Peyer's patch (tissue), 4 donors: ENCODE results near the gene ARHGAP21. TPM values are rescaled to one million over a fixed set of nuclear protein-coding genes. Genes with fewer than 3 reads are reported as not detected.
"Not testable (repeated sequence)": the region's sequence is repeated elsewhere in the genome, so short reads cannot be mapped to it uniquely, and the experiment has no call there.

ENCODE experiments used
- DNase-seq, 3 donors: peaks; one replicate each; pipeline ENCODE4 v3.0.0-alpha.2; 2017 to 2019
- H3K27ac ChIP-seq, 4 donors: fragments of 200-600 bp; sonication (generic); one replicate each; pipeline ENCODE4 v1.5.1; 2016 to 2019
- H3K27me3 ChIP-seq, 2 donors: fragments of 200-600 bp; sonication (generic); one replicate each; pipeline ENCODE4 v1.5.1; 2019
- H3K36me3 ChIP-seq, 3 donors: fragments of 200-600 bp; sonication (generic); one replicate each; pipeline ENCODE4 v1.5.1; 2016 to 2019
- H3K4me1 ChIP-seq, 4 donors: fragments of 200-600 bp; sonication (generic); one replicate each; pipeline ENCODE4 v1.5.1; 2016 to 2019
- H3K4me3 ChIP-seq, 4 donors: fragments of 200-600 bp; sonication (generic); 1 replicate in 3 of 4; 2 replicates in 1 of 4; pipeline ENCODE4 v1.5.1; 2016 to 2019; ENCODE audit warnings: mild to moderate bottlenecking in 1 of 4
- H3K9me3 ChIP-seq, 4 donors: fragments of 200-600 bp; sonication (generic); one replicate each; pipeline ENCODE4 v1.5.1; 2016 to 2019; ENCODE audit warnings: mild to moderate bottlenecking in 1 of 4
- POLR2A ChIP-seq, 2 donors: fragments of 450-650 bp; IDR thresholded peaks; one replicate each; pipeline ENCODE4 v1.5.1; 2017; ENCODE audit warnings: antibody characterized with exemption in 2 of 2, mild to moderate bottlenecking in 2 of 2, moderate library complexity in 2 of 2
- total RNA-seq, 4 donors: library from RNA; depleted of rRNA; stranded (reverse); fragments of >200 nt; gene quantifications; one replicate each; pipeline ENCODE4 v1.1.0, GENCODE V29; 2016
- TF ChIP-seq, protein P1 (sequence below), 6 experiments: fragments of 450-650 bp in 4 of 6; fragments of 200-600 bp in 2 of 6; sonication (generic) in 1 of 6; IDR thresholded peaks; one replicate each; pipeline ENCODE4 v1.5.1; 2017 to 2019; ENCODE audit warnings: antibody characterized with exemption in 6 of 6, mild to moderate bottlenecking in 3 of 6, moderate library complexity in 1 of 6

Gene ARHGAP21
- total RNA-seq, 4 donors from 2014 or later = 64.8 to 91.6 (median 69.8) TPM

DNA sequence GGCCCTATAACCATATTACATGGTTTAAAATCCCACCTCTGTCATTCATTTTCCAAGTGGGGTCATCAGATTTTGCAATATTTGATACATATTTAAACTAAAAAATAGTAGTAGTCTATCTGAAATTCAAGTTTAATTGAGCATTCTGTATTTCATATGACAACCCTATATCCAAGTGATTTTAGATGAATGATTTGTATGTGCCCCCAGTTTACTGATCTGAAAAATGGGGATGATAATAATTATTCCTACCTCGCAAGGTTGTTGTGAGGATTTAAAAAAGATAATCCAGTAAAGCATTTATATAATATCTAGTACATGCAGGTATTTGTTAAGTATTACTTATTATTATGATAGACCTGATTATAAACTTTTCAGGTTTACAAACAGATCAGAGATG lies 84.6 kb downstream of the ARHGAP21 start:
- DNase-seq = no peak
- H3K27ac ChIP-seq = no peak overlapping the region
- no peak for TF ChIP-seq POLR2A (IDR thresholded peaks at IDR 0.05)
- TF ChIP-seq, protein P1, sequence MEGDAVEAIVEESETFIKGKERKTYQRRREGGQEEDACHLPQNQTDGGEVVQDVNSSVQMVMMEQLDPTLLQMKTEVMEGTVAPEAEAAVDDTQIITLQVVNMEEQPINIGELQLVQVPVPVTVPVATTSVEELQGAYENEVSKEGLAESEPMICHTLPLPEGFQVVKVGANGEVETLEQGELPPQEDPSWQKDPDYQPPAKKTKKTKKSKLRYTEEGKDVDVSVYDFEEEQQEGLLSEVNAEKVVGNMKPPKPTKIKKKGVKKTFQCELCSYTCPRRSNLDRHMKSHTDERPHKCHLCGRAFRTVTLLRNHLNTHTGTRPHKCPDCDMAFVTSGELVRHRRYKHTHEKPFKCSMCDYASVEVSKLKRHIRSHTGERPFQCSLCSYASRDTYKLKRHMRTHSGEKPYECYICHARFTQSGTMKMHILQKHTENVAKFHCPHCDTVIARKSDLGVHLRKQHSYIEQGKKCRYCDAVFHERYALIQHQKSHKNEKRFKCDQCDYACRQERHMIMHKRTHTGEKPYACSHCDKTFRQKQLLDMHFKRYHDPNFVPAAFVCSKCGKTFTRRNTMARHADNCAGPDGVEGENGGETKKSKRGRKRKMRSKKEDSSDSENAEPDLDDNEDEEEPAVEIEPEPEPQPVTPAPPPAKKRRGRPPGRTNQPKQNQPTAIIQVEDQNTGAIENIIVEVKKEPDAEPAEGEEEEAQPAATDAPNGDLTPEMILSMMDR (IDR thresholded peaks at IDR 0.05) = no peak

GRCh38 chr10:24625778-24626177 lies 97.9 kb downstream of the ARHGAP21 start:
- no peak overlapping the region for H3K4me3 ChIP-seq
- no peaks in the 10 kb centered on the region for H3K4me1 ChIP-seq
- no peak for DNase-seq
- H3K36me3 ChIP-seq = peaks cover 0 to 8% (median 0%) of the 10 kb centered on the region in 3 donors
- no peak for TF ChIP-seq POLR2A (IDR thresholded peaks at IDR 0.05)
- TF ChIP-seq, protein P1 (IDR thresholded peaks at IDR 0.05) = no peak
- H3K9me3 ChIP-seq = no peaks in the 10 kb centered on the region
- H3K27ac ChIP-seq = no peak overlapping the region
- no peaks in the 10 kb centered on the region for H3K27me3 ChIP-seq

More for the DNA sequence above, 84.6 kb downstream of the ARHGAP21 start:
- Histone ChIP-seq H3K27me3 (no peaks in the 10 kb centered on the region), H3K9me3 (no peaks in the 10 kb centered on the region), H3K4me1 (peaks cover 0 to 9% (median 0%) of the 10 kb centered on the region in 4 donors), H3K36me3 (no peaks in the 10 kb centered on the region), H3K4me3 (no peak overlapping the region)

DNA sequence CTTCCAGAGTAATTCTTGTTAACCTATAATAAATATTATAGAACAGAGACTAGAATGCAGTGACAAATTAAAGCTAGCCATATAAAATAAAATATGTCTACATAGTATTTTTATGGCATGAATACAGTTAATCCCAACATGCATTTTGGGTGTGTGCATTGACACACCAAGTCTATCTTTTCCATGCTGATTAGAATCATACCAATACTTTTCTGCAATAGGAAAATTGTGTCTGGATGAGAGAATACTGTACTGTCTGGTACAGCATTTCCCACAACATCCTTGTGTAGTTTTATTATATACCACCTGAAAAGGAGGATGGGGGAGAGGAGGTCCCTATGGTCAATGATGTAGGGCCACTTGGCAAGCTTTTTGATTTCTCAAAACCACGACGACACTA lies 100.3 kb downstream of the ARHGAP21 start:
- TF ChIP-seq, protein P1 (IDR thresholded peaks at IDR 0.05) = no peak
- TF ChIP-seq POLR2A (IDR thresholded peaks at IDR 0.05) = no peak
- DNase-seq = no peak
- Histone ChIP-seq H3K9me3 (no peaks in the 10 kb centered on the region), H3K36me3 (peaks cover 0 to 24% (median 0%) of the 10 kb centered on the region in 3 donors), H3K4me1 (no peaks in the 10 kb centered on the region), H3K4me3 (no peak overlapping the region), H3K27me3 (no peaks in the 10 kb centered on the region), H3K27ac (no peak overlapping the region)

- H3K9me3 ChIP-seq = no peaks in the 10 kb centered on the region
- no peak for DNase-seq
- H3K4me1 ChIP-seq = no peaks in the 10 kb centered on the region
- H3K4me3 ChIP-seq = no peak overlapping the region
- peaks cover 0 to 28% (median 0%) of the 10 kb centered on the region in 3 donors for H3K36me3 ChIP-seq
- H3K27ac ChIP-seq = no peak overlapping the region
- no peak for TF ChIP-seq POLR2A (IDR thresholded peaks at IDR 0.05)
- TF ChIP-seq, protein P1 (IDR thresholded peaks at IDR 0.05) = no peak
- no peaks in the 10 kb centered on the region for H3K27me3 ChIP-seq
Measured at GRCh38 chr10:24622781-24623301, 100.8 kb downstream of the ARHGAP21 start.

- H3K4me3 ChIP-seq, H3K27me3 ChIP-seq, DNase-seq, H3K9me3 ChIP-seq, H3K27ac ChIP-seq, H3K4me1 ChIP-seq: not testable (repeated sequence)
- H3K36me3 ChIP-seq = peaks cover 0 to 35% (median 0%) of the 10 kb centered on the region in 3 donors
Measured at GRCh38 chr10:24621035-24621795, 102.5 kb downstream of the ARHGAP21 start.

- not testable (repeated sequence) for H3K4me3 ChIP-seq, H3K27me3 ChIP-seq, H3K27ac ChIP-seq, H3K4me1 ChIP-seq, H3K9me3 ChIP-seq, DNase-seq
- peaks cover 0 to 35% (median 0%) of the 10 kb centered on the region in 3 donors for H3K36me3 ChIP-seq
Measured at GRCh38 chr10:24619994-24620310, 103.7 kb downstream of the ARHGAP21 start.

GRCh38 chr10:24619291-24619993 lies 104.2 kb downstream of the ARHGAP21 start:
- H3K36me3 ChIP-seq = peaks cover 0 to 35% (median 0%) of the 10 kb centered on the region in 3 donors
- not testable (repeated sequence) for H3K4me3 ChIP-seq, H3K27me3 ChIP-seq, H3K27ac ChIP-seq, DNase-seq, H3K9me3 ChIP-seq, H3K4me1 ChIP-seq
